IMR-90 (cell line): ENCODE measurements around the gene FAM120A. TPM values are rescaled to one million over a fixed set of nuclear protein-coding genes. Genes with fewer than 3 reads are reported as not detected.

Experiments used
- ATAC-seq: fragments of 200-7000 bp; cut with Tn5 transposase; 2 replicates; pipeline ENCODE4 v1.9.1; 2020; ENCODE audit warnings: low read depth, mild to moderate bottlenecking, moderate library complexity
- BruUV-seq: library from RNA; stranded (reverse); fragments of 400-500 nt; replicated peaks from 2 replicates; lab custom pipeline; 2021; lab: Mats Ljungman, UMichigan
- CTCF ChIA-PET: fragments of 300-600 bp; formaldehyde crosslinking; extraction: SDS; loops from one replicate; lab custom pipeline; 2021; ENCODE audit warnings: antibody characterized with exemption; lab: Yijun Ruan, JAX
- POLR2A ChIA-PET: fragments of 300-600 bp; sonication (Branson Sonifier 250); formaldehyde crosslinking; loops from one replicate; lab custom pipeline; 2022; ENCODE audit warnings: antibody characterized with exemption; ENCODE audit not compliant: unreplicated experiment; lab: Charles Lee
- DNase-seq: peaks from one replicate; pipeline ENCODE4 v3.0.0; 2013
- H2AFZ ChIP-seq: replicated peaks from 2 replicates; pipeline ENCODE3; 2013; ENCODE audit warnings: low read length, mild to moderate bottlenecking; ENCODE audit not compliant: poor library complexity
- H2AK5ac ChIP-seq: 2 replicates; pipeline ENCODE4 v1.6.1; 2013; ENCODE audit warnings: low read depth, low read length, inconsistent platforms
- H2AK9ac ChIP-seq: replicated peaks from 2 replicates; pipeline ENCODE3; 2013; ENCODE audit warnings: mild to moderate bottlenecking, low read depth, low read length, moderate library complexity; ENCODE audit not compliant: poor library complexity
- H2BK120ac ChIP-seq: 2 replicates; pipeline ENCODE4 v1.6.1; 2013; ENCODE audit warnings: low read depth, low read length, inconsistent platforms
- H2BK15ac ChIP-seq: 3 replicates; pipeline ENCODE4 v1.6.1; 2013; ENCODE audit warnings: low read depth, low read length, inconsistent platforms
- H2BK20ac ChIP-seq: 2 replicates; pipeline ENCODE4 v1.6.1; 2013; ENCODE audit warnings: low read depth, mild to moderate bottlenecking, inconsistent platforms, low read length, moderate library complexity
- H2BK5ac ChIP-seq: 2 replicates; pipeline ENCODE4 v1.6.1; 2013; ENCODE audit warnings: mild to moderate bottlenecking, low read depth, low read length, inconsistent platforms; ENCODE audit not compliant: poor library complexity, severe bottlenecking
- H3K14ac ChIP-seq: replicated peaks from 2 replicates; pipeline ENCODE4 v1.6.1; 2013; ENCODE audit warnings: low read depth, low read length, inconsistent platforms
- H3K18ac ChIP-seq: 2 replicates; pipeline ENCODE4 v1.6.1; 2013; ENCODE audit warnings: low read depth, low read length, control low read depth
- H3K23ac ChIP-seq: 2 replicates; pipeline ENCODE4 v1.6.1; 2013; ENCODE audit warnings: low read depth, low read length, inconsistent platforms
- H3K27ac ChIP-seq: 2 replicates; pipeline ENCODE4 v1.5.1; 2013; ENCODE audit warnings: mild to moderate bottlenecking, control low read depth, low read length; ENCODE audit not compliant: insufficient read depth
- H3K27me3 ChIP-seq: 2 replicates; pipeline ENCODE4 v1.6.1; 2013; ENCODE audit warnings: low read length; ENCODE audit not compliant: control insufficient read depth, insufficient read depth
- H3K36me3 ChIP-seq: 2 replicates; pipeline ENCODE4 v1.6.1; 2013; ENCODE audit warnings: low read length, mixed read lengths; ENCODE audit not compliant: control insufficient read depth, insufficient read depth
- H3K4ac ChIP-seq: 2 replicates; pipeline ENCODE4 v1.6.1; 2013; ENCODE audit warnings: low read depth, low read length, inconsistent platforms
- H3K4me1 ChIP-seq: 2 replicates; pipeline ENCODE4 v1.6.1; 2013; ENCODE audit warnings: low read length, mixed read lengths; ENCODE audit not compliant: control insufficient read depth, insufficient read depth
- H3K4me2 ChIP-seq: 2 replicates; pipeline ENCODE4 v1.6.1; 2013; ENCODE audit warnings: low read depth, mild to moderate bottlenecking, control low read depth, low read length, moderate library complexity
- H3K4me3 ChIP-seq: 2 replicates; pipeline ENCODE4 v1.5.1; 2013; ENCODE audit warnings: low read depth, mild to moderate bottlenecking, control low read depth, low read length, moderate library complexity; ENCODE audit not compliant: insufficient read depth
- H3K56ac ChIP-seq: 2 replicates; pipeline ENCODE4 v1.6.1; 2013; ENCODE audit warnings: low read length, inconsistent platforms; ENCODE audit not compliant: insufficient read depth; ENCODE audit errors: extremely low read depth
- H3K79me1 ChIP-seq, 2 experiments: 2 replicates each; pipeline ENCODE4 v1.6.1; 2013; ENCODE audit warnings: low read length in 2 of 2, inconsistent platforms in 1 of 2, low read depth in 1 of 2
- H3K9ac ChIP-seq: 2 replicates; pipeline ENCODE4 v1.6.1; 2013; ENCODE audit warnings: low read depth, low read length, control low read depth
- H3K9me1 ChIP-seq: 2 replicates; pipeline ENCODE4 v1.6.1; 2013; ENCODE audit warnings: low read length, inconsistent platforms; ENCODE audit not compliant: insufficient read depth
- H3K9me3 ChIP-seq: 2 replicates; pipeline ENCODE4 v1.6.1; 2013; ENCODE audit warnings: low read length; ENCODE audit not compliant: control insufficient read depth, insufficient read depth
- H4K20me1 ChIP-seq: 2 replicates; pipeline ENCODE4 v1.6.1; 2013; ENCODE audit warnings: low read length, inconsistent platforms; ENCODE audit not compliant: insufficient read depth
- H4K5ac ChIP-seq: 2 replicates; pipeline ENCODE4 v1.6.1; 2013; ENCODE audit warnings: mild to moderate bottlenecking, low read depth, low read length, control low read depth
- H4K8ac ChIP-seq, 2 experiments: 2 replicates each; pipeline ENCODE4 v1.6.1; 2013; ENCODE audit warnings: low read depth in 2 of 2, low read length in 2 of 2, control low read depth in 1 of 2, inconsistent platforms in 1 of 2
- H4K91ac ChIP-seq: 2 replicates; pipeline ENCODE4 v1.6.1; 2013; ENCODE audit warnings: low read depth, low read length, inconsistent platforms; ENCODE audit not compliant: insufficient read depth
- BHLHE40 ChIP-seq: fragments of 150-350 bp; IDR thresholded peaks from 2 replicates; pipeline ENCODE4 v1.6.1; 2016; ENCODE audit warnings: mild to moderate bottlenecking, low read depth, low read length
- CEBPB ChIP-seq: IDR thresholded peaks from 2 replicates; pipeline ENCODE4 v1.6.1; 2012; ENCODE audit warnings: low read depth, low read length, improper control_type of control experiment
- CTCF ChIP-seq: conservative IDR thresholded peaks from 2 replicates; pipeline ENCODE4 v1.5.1; 2012; ENCODE audit warnings: mild to moderate bottlenecking, low read depth, low read length, improper control_type of control experiment
- ELK1 ChIP-seq: fragments of 150-350 bp; IDR thresholded peaks from 2 replicates; pipeline ENCODE4 v1.6.1; 2016; ENCODE audit warnings: low read depth, mild to moderate bottlenecking, low read length, moderate library complexity, borderline replicate concordance
- FOS ChIP-seq: fragments of 150-350 bp; IDR thresholded peaks from 2 replicates; pipeline ENCODE4 v1.6.1; 2016; ENCODE audit warnings: low read depth, low read length
- MAZ ChIP-seq: IDR thresholded peaks from 2 replicates; pipeline ENCODE4 v1.6.1; 2012; ENCODE audit warnings: low read depth, mild to moderate bottlenecking, low read length, improper control_type of control experiment, moderate library complexity, borderline replicate concordance
- MXI1 ChIP-seq: IDR thresholded peaks from 2 replicates; pipeline ENCODE4 v1.6.1; 2012; ENCODE audit warnings: low read depth, mild to moderate bottlenecking, low read length, moderate library complexity, borderline replicate concordance
- NFE2L2 ChIP-seq: fragments of 150-350 bp; IDR thresholded peaks from 2 replicates; pipeline ENCODE4 v1.6.1; 2016; ENCODE audit warnings: low read depth, mild to moderate bottlenecking, low read length
- RCOR1 ChIP-seq: IDR thresholded peaks from 2 replicates; pipeline ENCODE4 v1.6.1; 2012; ENCODE audit warnings: mild to moderate bottlenecking, low read length, improper control_type of control experiment; ENCODE audit not compliant: insufficient replicate concordance
- RFX5 ChIP-seq: IDR thresholded peaks from 2 replicates; pipeline ENCODE4 v1.8.0; 2012; ENCODE audit warnings: low read depth, mild to moderate bottlenecking, low read length, moderate library complexity
- SMC3 ChIP-seq: fragments of 150-350 bp; IDR thresholded peaks from 2 replicates; pipeline ENCODE4 v1.6.1; 2016; ENCODE audit warnings: low read depth, mild to moderate bottlenecking, antibody characterized with exemption, low read length, moderate library complexity
- WGBS, 2 experiments: methylation state at CpG; one replicate each; pipeline versions ENCODE4 v1.1.5 to v1.1.7; 2013; ENCODE audit warnings: missing lambda C conversion rate in 2 of 2; ENCODE audit not compliant: insufficient read length in 1 of 2; ENCODE audit errors: extremely low coverage in 2 of 2; 5-methylcytosine and 5-hydroxymethylcytosine counted together
- dilution Hi-C: fragments of 300-500 bp; cut with HindIII; formaldehyde crosslinking; loops from one replicate; pipeline ENCODE4 v1.14.3; 2018; ENCODE audit warnings: low sequenced_read_pairs; ENCODE audit not compliant: unreplicated experiment
- in situ Hi-C: fragments of 300-500 bp; cut with MboI; formaldehyde crosslinking; loops from 3 replicates; pipeline ENCODE4 v1.14.3; 2019; ENCODE audit warnings: low sequenced_read_pairs, inconsistent platforms, mixed read lengths
- intact Hi-C: fragments of 100-400 bp; cut with micrococcal nuclease; formaldehyde crosslinking; loops from 2 replicates; pipeline ENCODE4 v1.10.0; 2022
- polyA plus RNA-seq, 3 experiments: library from polyadenylated mRNA; depleted of rRNA; stranded (reverse); fragments of >200 nt; gene quantifications; 2 replicates each; pipeline ENCODE4 v1.2.3, GENCODE V29; 2012; ENCODE audit warnings: low replicate concordance in 1 of 3
- total RNA-seq: library from RNA; depleted of rRNA; stranded (reverse); fragments of >200 nt; gene quantifications from 2 replicates; pipeline ENCODE4 v1.2.3, GENCODE V29; 2012

The FAM120A gene
- total and polyA plus RNA-seq, 2 of the 4 experiments (the other 2 are of a cell fraction): 61.6 to 75.1 TPM

- TF ChIP-seq ELK1: no peak
These were observed 107.0 kb downstream of the FAM120A start (continued) for GRCh38 chr9:93558503-93558902.

GRCh38 chr9:93560991-93561390 is 109.5 kb downstream of the FAM120A start:
- POLR2A ChIA-PET: no interaction called here
- Histone ChIP-seq H4K20me1 (no peaks in the 10 kb centered on the region), H3K9ac (no peak overlapping the region)

More at GRCh38 chr9:93560991-93561390, 109.5 kb downstream of the FAM120A start:
- Histone ChIP-seq H3K14ac (no peak overlapping the region), H4K91ac (no peak overlapping the region), H2AK5ac (no peak overlapping the region), H3K79me1 (peaks cover 0 to 2% of the 10 kb centered on the region in 2 experiments; a peak in 1 of 4 replicates), H2AK9ac (no peak overlapping the region), H2BK15ac (no peak overlapping the region), H2BK120ac (no peak overlapping the region), H3K9me3 (no peaks in the 10 kb centered on the region), H3K27ac (no peak overlapping the region), H2AFZ (no peak overlapping the region), H3K27me3 (no peaks in the 10 kb centered on the region), H3K56ac (no peak overlapping the region), H3K18ac (no peak overlapping the region), H3K23ac (no peak overlapping the region), H3K4me1 (no peaks in the 10 kb centered on the region), H3K4ac (no peak overlapping the region), H3K9me1 (no peaks in the 10 kb centered on the region), H3K4me2 (no peak overlapping the region), H2BK5ac (no peak overlapping the region), H4K8ac (no peak overlapping the region), H3K36me3 (peaks cover 47% of the 10 kb centered on the region), H2BK20ac (no peak overlapping the region), H3K4me3 (no peak overlapping the region), H4K5ac (no peak overlapping the region)
- no peak for ATAC-seq
- no peak for TF ChIP-seq FOS
- no peak for TF ChIP-seq RCOR1
- no peak for TF ChIP-seq MXI1
- no peak for TF ChIP-seq CEBPB
- no peak for TF ChIP-seq MAZ
- TF ChIP-seq NFE2L2: no peak
- TF ChIP-seq SMC3: no peak
- TF ChIP-seq BHLHE40: no peak
- no peak for TF ChIP-seq CTCF
- no peak for TF ChIP-seq RFX5
- in situ Hi-C loops (loop anchor here (10.0 to 25.0 kb wide), 2 partner anchors 106 to 449 kb away; partner anchors contain the start of genes FAM120A and FAM120AOS), intact Hi-C loops (loop anchor here (10.0 kb wide), 1 partner anchor 246 kb away; no protein-coding TSS in a partner anchor), dilution Hi-C loops (loop anchor here (10.0 kb wide), 1 partner anchor 96 kb away; no protein-coding TSS in a partner anchor)
- WGBS, 2 experiments: no CpG with 5 or more reads among the region's 5 CpGs
- CTCF ChIA-PET: no interaction called here
- DNase-seq: no peak
- BruUV-seq: no TSS peak
